ENCODE data around the gene CATSPERD. TPM values are rescaled to one million over a fixed set of nuclear protein-coding genes. Genes with fewer than 3 reads are reported as not detected.

The CATSPERD gene
- polyA plus RNA-seq, 1 donor, result not detected

Other genes starting within 250 kb of the CATSPERD start
- gene TINCR, start 152.7 kb upstream of the CATSPERD start, polyA plus RNA-seq (ENCODE audit: insufficient read length), result 0.86 TPM
- gene SAFB2, start 97.9 kb upstream of the CATSPERD start, polyA plus RNA-seq (ENCODE audit: insufficient read length), result 51.7 TPM
- gene SAFB, start 97.6 kb upstream of the CATSPERD start, polyA plus RNA-seq (ENCODE audit: insufficient read length), result 97.1 TPM
- 101 TPM for gene MICOS13, start 40.1 kb upstream of the CATSPERD start, polyA plus RNA-seq (ENCODE audit: insufficient read length)
- gene HSD11B1L, start 39.6 kb upstream of the CATSPERD start, polyA plus RNA-seq (ENCODE audit: insufficient read length), result 6.3 TPM
- 1,417 TPM for gene RPL36, start 30.3 kb upstream of the CATSPERD start, polyA plus RNA-seq (ENCODE audit: insufficient read length)
- gene LONP1, start 491 bp upstream of the CATSPERD start, polyA plus RNA-seq (ENCODE audit: insufficient read length), result 67.0 TPM
- gene PRR22, start 64.1 kb downstream of the CATSPERD start, polyA plus RNA-seq (ENCODE audit: insufficient read length), result 2.3 TPM
- 23.2 TPM for gene DUS3L, start 70.5 kb downstream of the CATSPERD start, polyA plus RNA-seq (ENCODE audit: insufficient read length)
- 0.53 TPM for gene NRTN, start 84.4 kb downstream of the CATSPERD start, polyA plus RNA-seq (ENCODE audit: insufficient read length)
- not detected for gene FUT6, start 119.1 kb downstream of the CATSPERD start, polyA plus RNA-seq (ENCODE audit: insufficient read length)
- gene FUT3, start 130.8 kb downstream of the CATSPERD start, polyA plus RNA-seq (ENCODE audit: insufficient read length), result 0.19 TPM
- gene FUT5, start 149.9 kb downstream of the CATSPERD start, polyA plus RNA-seq (ENCODE audit: insufficient read length), result not detected
- 215 TPM for gene NDUFA11, start 183.2 kb downstream of the CATSPERD start, polyA plus RNA-seq (ENCODE audit: insufficient read length)
- gene VMAC, start 184.2 kb downstream of the CATSPERD start, polyA plus RNA-seq (ENCODE audit: insufficient read length), result 5.1 TPM
- gene CAPS, start 193.6 kb downstream of the CATSPERD start, polyA plus RNA-seq (ENCODE audit: insufficient read length), result 8.0 TPM

Data from hindlimb muscle (tissue), 1 donor.